HEK293 (cell line): ENCODE measurements around the gene ANAPC2.

Experiments used
- CTCF ChIA-PET: fragments of 350-600 bp; formaldehyde crosslinking; extraction: SDS; loops from one replicate; lab custom pipeline; 2021; ENCODE audit warnings: antibody characterized with exemption; lab: Yijun Ruan, JAX
- POLR2A ChIA-PET: fragments of 300-600 bp; formaldehyde crosslinking; extraction: SDS; loops from one replicate; lab custom pipeline; 2020; ENCODE audit warnings: antibody characterized with exemption, inconsistent platforms; lab: Yijun Ruan, JAX
- H3K27ac ChIP-seq: fragments of 200-500 bp; sonication (Bioruptor generic); 2 replicates; pipeline ENCODE4 v1.5.1; 2014; ENCODE audit warnings: low read depth, low read length, control low read depth, inconsistent platforms; ENCODE audit errors: extremely low read depth
- H3K36me3 ChIP-seq, 2 experiments: fragments of 200-500 bp in 1 of 2; sonication (Bioruptor generic) in 1 of 2; 1 replicate in 1 of 2; 2 replicates in 1 of 2; pipeline ENCODE4 v1.5.1; 2014 to 2017; ENCODE audit warnings: inconsistent platforms in 2 of 2, low read length in 2 of 2; ENCODE audit not compliant: control insufficient read depth in 2 of 2, insufficient read depth in 1 of 2
- H3K4me1 ChIP-seq: fragments of 200-500 bp; sonication (Bioruptor generic); 2 replicates; pipeline ENCODE4 v1.5.1; 2014; ENCODE audit warnings: mild to moderate bottlenecking, low read length, inconsistent platforms; ENCODE audit not compliant: control insufficient read depth, insufficient read depth
- H3K4me3 ChIP-seq: 2 replicates; pipeline ENCODE4 v1.5.1; 2011; ENCODE audit warnings: low read depth, mild to moderate bottlenecking, control low read depth, low read length, moderate library complexity
- H3K9me3 ChIP-seq: fragments of 200-500 bp; sonication (Bioruptor generic); 2 replicates; pipeline ENCODE4 v1.5.1; 2014; ENCODE audit warnings: low read depth, low read length, inconsistent platforms; ENCODE audit not compliant: control insufficient read depth, insufficient read depth
- BCL11B ChIP-seq: fragments of 450-650 bp; formaldehyde crosslinking; IDR thresholded peaks from 2 replicates; pipeline ENCODE4 v1.5.1; 2016; ENCODE audit warnings: low read depth, missing biosample characterization, missing genetic modification characterization
- GLIS2 ChIP-seq: fragments of 450-650 bp; formaldehyde crosslinking; IDR thresholded peaks from 2 replicates; pipeline ENCODE4 v1.5.1; 2016; ENCODE audit warnings: missing biosample characterization, missing genetic modification characterization
- MYNN ChIP-seq: fragments of 450-650 bp; formaldehyde crosslinking; IDR thresholded peaks from 2 replicates; pipeline ENCODE4 v1.5.1; 2016; ENCODE audit warnings: missing biosample characterization, missing genetic modification characterization, borderline replicate concordance
- OSR2 ChIP-seq: fragments of 450-650 bp; formaldehyde crosslinking; IDR thresholded peaks from 2 replicates; pipeline ENCODE4 v1.5.1; 2016; ENCODE audit warnings: missing biosample characterization, missing genetic modification characterization
- SCRT2 ChIP-seq: fragments of 450-650 bp; formaldehyde crosslinking; IDR thresholded peaks from 2 replicates; pipeline ENCODE4 v1.5.1; 2016; ENCODE audit warnings: missing biosample characterization, missing genetic modification characterization
- TSHZ1 ChIP-seq: fragments of 450-650 bp; formaldehyde crosslinking; IDR thresholded peaks from 2 replicates; pipeline ENCODE4 v1.5.1; 2016; ENCODE audit warnings: missing biosample characterization, missing genetic modification characterization, borderline replicate concordance
- ZBTB11 ChIP-seq: fragments of 450-650 bp; formaldehyde crosslinking; conservative IDR thresholded peaks from 2 replicates; pipeline ENCODE4 v1.5.1; 2016; ENCODE audit warnings: low read depth, missing biosample characterization, missing genetic modification characterization
- ZNF146 ChIP-seq: fragments of 450-650 bp; formaldehyde crosslinking; IDR thresholded peaks from 2 replicates; pipeline ENCODE4 v1.5.1; 2016; ENCODE audit warnings: missing biosample characterization, missing genetic modification characterization
- ZNF214 ChIP-seq: fragments of 450-650 bp; formaldehyde crosslinking; IDR thresholded peaks from 2 replicates; pipeline ENCODE4 v1.5.1; 2017; ENCODE audit warnings: missing biosample characterization, mild to moderate bottlenecking, missing genetic modification characterization, borderline replicate concordance
- ZNF221 ChIP-seq: fragments of 450-650 bp; formaldehyde crosslinking; IDR thresholded peaks from 2 replicates; pipeline ENCODE4 v1.5.1; 2017; ENCODE audit warnings: missing biosample characterization, missing genetic modification characterization, borderline replicate concordance
- ZNF354C ChIP-seq: fragments of 450-650 bp; formaldehyde crosslinking; IDR thresholded peaks from 2 replicates; pipeline ENCODE4 v1.5.1; 2016; ENCODE audit warnings: missing biosample characterization, missing genetic modification characterization, low read depth, borderline replicate concordance
- ZNF391 ChIP-seq: fragments of 450-650 bp; formaldehyde crosslinking; IDR thresholded peaks from 2 replicates; pipeline ENCODE4 v1.5.1; 2016; ENCODE audit warnings: low read depth, missing biosample characterization, missing genetic modification characterization, borderline replicate concordance
- ZNF48 ChIP-seq: fragments of 450-650 bp; formaldehyde crosslinking; IDR thresholded peaks from 2 replicates; pipeline ENCODE4 v1.5.1; 2016; ENCODE audit warnings: missing biosample characterization, missing genetic modification characterization
- ZNF600 ChIP-seq: fragments of 450-650 bp; formaldehyde crosslinking; IDR thresholded peaks from 2 replicates; pipeline ENCODE4 v1.5.1; 2016; ENCODE audit warnings: missing biosample characterization, missing genetic modification characterization
- ZNF623 ChIP-seq: fragments of 450-650 bp; formaldehyde crosslinking; IDR thresholded peaks from 2 replicates; pipeline ENCODE4 v1.5.1; 2016; ENCODE audit warnings: missing biosample characterization, missing genetic modification characterization
- ZNF677 ChIP-seq: fragments of 450-650 bp; IDR thresholded peaks from 2 replicates; pipeline ENCODE4 v1.5.0; 2018; ENCODE audit warnings: missing biosample characterization, mild to moderate bottlenecking, missing genetic modification characterization, moderate library complexity
- TF ChIP-seq, protein P1 (sequence below): fragments of 450-650 bp; formaldehyde crosslinking; IDR thresholded peaks from 2 replicates; pipeline ENCODE4 v1.5.1; 2016; ENCODE audit warnings: missing biosample characterization, missing genetic modification characterization
- TF ChIP-seq, protein P2 (sequence below): fragments of 450-650 bp; formaldehyde crosslinking; IDR thresholded peaks from 2 replicates; pipeline ENCODE4 v1.5.1; 2017; ENCODE audit warnings: missing biosample characterization, missing genetic modification characterization

Gene ANAPC2

DNA sequence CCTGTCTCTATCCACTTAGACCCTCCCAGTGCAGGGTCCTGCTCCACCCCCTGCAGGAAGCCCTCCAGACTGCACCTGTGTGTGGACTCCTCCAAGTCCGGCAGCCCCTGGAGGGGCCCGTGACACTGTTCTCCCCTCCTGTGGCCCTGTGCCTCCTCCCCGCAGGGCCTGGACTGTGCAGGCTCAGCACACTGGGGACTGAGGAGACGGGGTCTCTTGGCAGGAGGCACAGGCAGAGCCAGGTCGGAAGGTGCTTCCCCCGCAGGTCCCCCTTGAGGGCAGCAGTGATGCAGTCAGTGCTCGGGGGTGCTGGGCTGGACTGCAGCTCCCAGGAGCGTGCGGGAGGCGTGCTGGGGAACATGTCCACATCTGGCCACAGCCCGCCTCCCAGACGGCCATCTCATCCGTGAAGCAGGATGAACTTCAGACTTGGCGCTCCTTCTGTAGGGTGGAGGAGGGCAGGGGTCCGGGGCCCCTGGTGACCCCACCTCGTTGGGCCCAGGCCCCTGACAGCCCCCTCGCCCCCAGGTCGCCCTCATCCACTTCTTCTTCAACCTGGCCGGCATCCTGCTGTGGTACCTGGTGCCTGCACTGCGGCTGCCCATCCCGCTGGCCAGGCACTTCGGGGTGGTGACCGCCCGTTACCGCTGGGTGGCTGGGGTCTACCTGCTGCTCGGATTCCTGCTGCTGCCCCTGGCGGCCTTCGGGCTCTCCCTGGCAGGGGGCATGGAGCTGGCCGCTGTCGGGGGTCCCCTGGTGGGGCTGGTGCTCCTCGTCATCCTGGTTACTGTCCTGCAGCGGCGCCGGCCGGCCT lies 47.3 kb upstream of the ANAPC2 start (continued):
- TF ChIP-seq, protein P1, sequence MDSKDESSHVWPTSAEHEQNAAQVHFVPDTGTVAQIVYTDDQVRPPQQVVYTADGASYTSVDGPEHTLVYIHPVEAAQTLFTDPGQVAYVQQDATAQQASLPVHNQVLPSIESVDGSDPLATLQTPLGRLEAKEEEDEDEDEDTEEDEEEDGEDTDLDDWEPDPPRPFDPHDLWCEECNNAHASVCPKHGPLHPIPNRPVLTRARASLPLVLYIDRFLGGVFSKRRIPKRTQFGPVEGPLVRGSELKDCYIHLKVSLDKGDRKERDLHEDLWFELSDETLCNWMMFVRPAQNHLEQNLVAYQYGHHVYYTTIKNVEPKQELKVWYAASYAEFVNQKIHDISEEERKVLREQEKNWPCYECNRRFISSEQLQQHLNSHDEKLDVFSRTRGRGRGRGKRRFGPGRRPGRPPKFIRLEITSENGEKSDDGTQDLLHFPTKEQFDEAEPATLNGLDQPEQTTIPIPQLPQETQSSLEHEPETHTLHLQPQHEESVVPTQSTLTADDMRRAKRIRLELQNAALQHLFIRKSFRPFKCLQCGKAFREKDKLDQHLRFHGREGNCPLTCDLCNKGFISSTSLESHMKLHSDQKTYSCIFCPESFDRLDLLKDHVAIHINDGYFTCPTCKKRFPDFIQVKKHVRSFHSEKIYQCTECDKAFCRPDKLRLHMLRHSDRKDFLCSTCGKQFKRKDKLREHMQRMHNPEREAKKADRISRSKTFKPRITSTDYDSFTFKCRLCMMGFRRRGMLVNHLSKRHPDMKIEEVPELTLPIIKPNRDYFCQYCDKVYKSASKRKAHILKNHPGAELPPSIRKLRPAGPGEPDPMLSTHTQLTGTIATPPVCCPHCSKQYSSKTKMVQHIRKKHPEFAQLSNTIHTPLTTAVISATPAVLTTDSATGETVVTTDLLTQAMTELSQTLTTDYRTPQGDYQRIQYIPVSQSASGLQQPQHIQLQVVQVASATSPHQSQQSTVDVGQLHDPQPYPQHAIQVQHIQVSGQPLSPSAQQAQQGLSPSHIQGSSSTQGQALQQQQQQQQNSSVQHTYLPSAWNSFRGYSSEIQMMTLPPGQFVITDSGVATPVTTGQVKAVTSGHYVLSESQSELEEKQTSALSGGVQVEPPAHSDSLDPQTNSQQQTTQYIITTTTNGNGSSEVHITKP (tag by site-specific recombination): 0 out of 2 replicates have a peak, but pooled peaks have one; percentile 11
- TF ChIP-seq BCL11B (tag by site-specific recombination): 0 out of 2 replicates have a peak, but pooled peaks have one; percentile 31
- TF ChIP-seq, all 188 proteins: peak for 5

- H3K27ac ChIP-seq: no peak overlapping the region
- POLR2A ChIA-PET: interaction anchor here (0.6 to 1.0 kb wide), 2 partner anchors 27 to 58 kb away, joined by 3 to 5 read pairs; no protein-coding TSS in a partner anchor
- no peaks in the 10 kb centered on the region for H3K9me3 ChIP-seq
- CTCF ChIA-PET: interaction anchor here (0.5 to 3.4 kb wide), 14 partner anchors 10 to 446 kb away, joined by 3 to 16 read pairs (median 4); partner anchors contain the start of genes ANAPC2, CYSRT1 and SSNA1
- H3K36me3 ChIP-seq: peaks cover 0 to 7% of the 10 kb centered on the region in 2 experiments; a peak in 1 of 3 replicates
- no peak overlapping the region for H3K4me3 ChIP-seq
- peaks cover 3% of the 10 kb centered on the region; the same call in 1 of the 2 replicates for H3K4me1 ChIP-seq
- TF ChIP-seq GLIS2 (tag by site-specific recombination) (peak; percentile 34), ZNF146 (tag by site-specific recombination) (no peak), ZNF221 (no peak), ZNF623 (no peak), ZNF391 (tag by site-specific recombination) (no peak), ZBTB11 (tag by site-specific recombination) (no peak), ZNF600 (tag by site-specific recombination) (0 out of 2 replicates have a peak, but pooled peaks have one; percentile 23), OSR2 (no peak), ZNF677 (tag by site-specific recombination) (no peak), TSHZ1 (tag by site-specific recombination) (no peak), ZNF214 (tag by site-specific recombination) (no peak), MYNN (tag by site-specific recombination) (no peak), BCL11B (tag by site-specific recombination) (no peak), ZNF354C (tag by site-specific recombination) (no peak), SCRT2 (tag by site-specific recombination) (peak; percentile 23; the same call in 1 of the 2 replicates), ZNF48 (tag by site-specific recombination) (no peak)
- TF ChIP-seq, protein P2, sequence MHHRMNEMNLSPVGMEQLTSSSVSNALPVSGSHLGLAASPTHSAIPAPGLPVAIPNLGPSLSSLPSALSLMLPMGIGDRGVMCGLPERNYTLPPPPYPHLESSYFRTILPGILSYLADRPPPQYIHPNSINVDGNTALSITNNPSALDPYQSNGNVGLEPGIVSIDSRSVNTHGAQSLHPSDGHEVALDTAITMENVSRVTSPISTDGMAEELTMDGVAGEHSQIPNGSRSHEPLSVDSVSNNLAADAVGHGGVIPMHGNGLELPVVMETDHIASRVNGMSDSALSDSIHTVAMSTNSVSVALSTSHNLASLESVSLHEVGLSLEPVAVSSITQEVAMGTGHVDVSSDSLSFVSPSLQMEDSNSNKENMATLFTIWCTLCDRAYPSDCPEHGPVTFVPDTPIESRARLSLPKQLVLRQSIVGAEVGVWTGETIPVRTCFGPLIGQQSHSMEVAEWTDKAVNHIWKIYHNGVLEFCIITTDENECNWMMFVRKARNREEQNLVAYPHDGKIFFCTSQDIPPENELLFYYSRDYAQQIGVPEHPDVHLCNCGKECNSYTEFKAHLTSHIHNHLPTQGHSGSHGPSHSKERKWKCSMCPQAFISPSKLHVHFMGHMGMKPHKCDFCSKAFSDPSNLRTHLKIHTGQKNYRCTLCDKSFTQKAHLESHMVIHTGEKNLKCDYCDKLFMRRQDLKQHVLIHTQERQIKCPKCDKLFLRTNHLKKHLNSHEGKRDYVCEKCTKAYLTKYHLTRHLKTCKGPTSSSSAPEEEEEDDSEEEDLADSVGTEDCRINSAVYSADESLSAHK: no peak
- TF ChIP-seq, all 188 proteins: peak for 3
These were observed 46.5 kb upstream of the ANAPC2 start for GRCh38 chr9:137234758-137235423.
